ENCODE measurements around the gene MRAS.

GRCh38 chr3:138440121-138440521, 91.7 kb downstream of the MRAS start:
- TF ChIP-seq ZNF768 (tag by site-specific recombination; IDR thresholded peaks at IDR 0.05) (no peak), TCF7L2 (IDR thresholded peaks at IDR 0.05; ENCODE audit: borderline replicate concordance, low read depth, low read length) (no peak), CTCF (tag by site-specific recombination; IDR thresholded peaks at IDR 0.05) (no peak), ZNF140 (tag by site-specific recombination; IDR thresholded peaks at IDR 0.05) (no peak), GLI4 (tag by site-specific recombination; IDR thresholded peaks at IDR 0.05) (no peak), ZNF121 (tag by site-specific recombination; IDR thresholded peaks at IDR 0.05) (no peak), SETDB1 (IDR thresholded peaks at IDR 0.05; ENCODE audit: insufficient read length, low read length) (no peak), ATF2 (tag by site-specific recombination; IDR thresholded peaks at IDR 0.05; ENCODE audit: low read depth) (no peak), ZNF518A (tag by site-specific recombination; conservative IDR thresholded peaks at IDR 0.05; ENCODE audit: low read depth) (no peak), REST (tag by site-specific recombination; IDR thresholded peaks at IDR 0.05) (no peak), ZNF658 (tag by site-specific recombination; IDR thresholded peaks at IDR 0.05) (no peak)

All from HEK293 (cell line).